ENCODE measurements around the gene TBC1D22A.

The TBC1D22A gene

DNA sequence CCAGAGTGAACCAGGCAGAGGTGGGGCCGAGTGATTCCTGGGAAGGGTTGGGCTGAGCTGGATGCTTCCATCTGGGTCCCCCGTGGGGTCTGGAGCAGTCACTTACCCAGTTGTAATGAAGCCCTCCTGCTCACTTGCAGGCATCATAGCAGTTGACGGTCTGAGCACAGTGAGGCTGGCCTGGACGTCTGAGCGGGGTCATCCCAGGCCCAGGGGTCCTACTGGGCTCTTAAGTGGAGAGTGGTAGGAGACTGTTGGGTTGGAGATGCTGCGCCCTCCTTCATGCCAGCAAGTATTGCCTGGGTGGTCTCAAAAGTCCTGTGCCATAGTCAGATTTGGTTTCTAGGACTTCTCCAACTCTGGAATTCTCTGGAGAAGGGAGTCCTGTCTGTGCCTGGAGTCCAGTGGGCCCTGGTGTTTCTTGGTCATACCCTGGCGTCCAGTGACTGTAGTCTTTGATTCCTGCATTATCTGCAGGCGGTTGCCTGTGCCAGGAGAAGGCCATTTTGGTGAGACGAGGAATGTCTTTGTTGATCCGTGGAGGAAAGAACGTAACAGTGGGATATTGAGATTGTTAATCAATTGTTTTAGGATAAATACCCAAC lies 82.3 kb downstream of the TBC1D22A start:
- DNase-seq: no peak

DNA sequence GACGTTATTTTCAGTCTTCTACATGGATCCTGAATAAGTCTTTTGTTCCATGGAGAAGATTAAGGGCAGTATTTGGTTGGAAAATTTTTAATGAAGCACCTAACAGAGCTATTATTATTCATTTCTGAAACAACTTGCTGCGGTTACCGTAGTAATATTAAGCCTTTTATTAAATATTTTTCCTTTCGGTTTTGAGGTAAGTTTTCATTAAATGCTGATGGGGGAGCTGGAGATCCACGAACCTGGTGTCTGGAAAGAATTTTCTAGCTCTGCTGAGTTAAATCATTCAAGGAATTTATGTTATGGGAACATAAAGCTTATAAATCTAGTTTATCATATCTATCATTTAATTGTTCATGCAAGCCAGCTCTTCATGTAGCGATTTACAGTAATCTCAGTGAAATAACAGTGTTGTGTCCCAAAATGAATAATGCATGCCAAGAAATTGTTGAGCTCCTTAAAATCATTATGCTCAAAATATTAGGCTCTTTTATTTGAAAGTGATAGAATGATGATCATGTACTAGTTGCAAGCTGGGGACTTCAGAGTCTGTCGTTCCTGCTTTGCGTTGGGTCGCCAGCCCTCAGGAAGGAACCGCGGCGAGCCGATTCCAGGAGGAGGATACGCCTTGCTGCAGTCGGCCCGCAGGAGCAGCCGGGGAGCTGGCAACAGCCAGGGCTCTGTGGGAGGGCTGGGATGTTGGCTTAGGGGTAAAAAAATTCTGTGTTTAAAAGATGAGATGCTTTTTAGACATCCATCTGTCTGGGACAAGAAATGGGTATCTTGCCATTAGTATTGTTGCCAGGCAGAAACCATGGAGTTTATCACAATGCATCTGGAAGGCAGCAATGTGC lies 83.1 kb downstream of the TBC1D22A start:
- no peak for DNase-seq

DNA sequence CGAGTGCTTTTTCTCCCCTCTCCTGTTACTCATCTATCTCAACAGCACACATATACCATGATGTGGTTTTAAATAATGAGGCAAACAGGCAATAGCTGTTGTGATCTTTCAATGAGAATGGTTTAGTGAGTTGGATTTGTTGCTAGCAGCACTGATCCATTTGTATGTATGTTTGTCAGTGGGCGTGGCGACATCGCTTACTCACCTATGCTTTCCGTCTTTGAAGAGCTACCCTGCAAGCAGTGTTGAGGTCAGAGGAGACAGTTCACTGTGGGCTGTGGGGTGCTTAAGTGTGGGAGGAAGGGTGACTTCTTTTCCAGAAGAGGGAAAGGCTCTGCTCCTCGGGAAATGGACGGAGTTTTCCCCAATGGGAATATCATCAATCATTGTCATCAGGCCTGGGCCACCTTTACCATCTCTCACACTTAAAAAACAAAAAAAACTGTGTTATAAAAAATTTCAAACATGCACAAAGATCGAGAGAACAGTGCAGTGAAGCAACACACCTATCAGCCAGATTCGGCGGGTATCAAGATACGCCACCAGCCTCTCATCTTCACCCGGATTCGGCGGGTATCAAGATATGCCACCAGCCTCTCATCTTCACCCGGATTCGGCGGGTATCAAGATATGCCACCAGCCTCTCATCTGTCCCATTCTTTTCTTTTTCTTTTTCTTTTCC lies 83.8 kb downstream of the TBC1D22A start:
- DNase-seq: no peak

DNA sequence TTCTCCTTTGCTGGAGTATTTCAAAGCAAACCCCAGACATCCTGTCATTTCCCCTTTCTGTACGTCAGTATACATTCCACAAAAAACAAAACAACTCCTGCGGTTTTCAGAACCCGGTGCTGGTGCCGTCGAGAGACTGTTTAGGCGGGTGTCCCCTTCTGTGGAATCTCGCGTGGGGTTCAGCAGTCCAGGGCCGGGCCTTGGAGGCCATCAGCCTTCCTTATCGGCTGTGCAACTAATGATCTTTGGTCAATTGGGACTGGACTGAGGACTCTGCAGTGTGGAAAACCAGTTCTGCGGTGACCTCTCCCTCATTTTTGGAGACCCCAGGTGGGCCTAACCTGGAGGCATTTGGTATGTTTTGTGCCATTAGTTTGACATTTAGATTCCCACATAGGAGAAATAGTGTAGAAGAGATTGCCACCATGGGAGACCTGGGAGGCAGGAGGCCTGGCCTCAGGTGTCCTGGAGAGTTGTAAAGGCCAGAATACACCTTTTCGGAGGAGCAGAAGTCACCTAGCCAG lies 84.4 kb downstream of the TBC1D22A start:
- no peak for DNase-seq

DNA sequence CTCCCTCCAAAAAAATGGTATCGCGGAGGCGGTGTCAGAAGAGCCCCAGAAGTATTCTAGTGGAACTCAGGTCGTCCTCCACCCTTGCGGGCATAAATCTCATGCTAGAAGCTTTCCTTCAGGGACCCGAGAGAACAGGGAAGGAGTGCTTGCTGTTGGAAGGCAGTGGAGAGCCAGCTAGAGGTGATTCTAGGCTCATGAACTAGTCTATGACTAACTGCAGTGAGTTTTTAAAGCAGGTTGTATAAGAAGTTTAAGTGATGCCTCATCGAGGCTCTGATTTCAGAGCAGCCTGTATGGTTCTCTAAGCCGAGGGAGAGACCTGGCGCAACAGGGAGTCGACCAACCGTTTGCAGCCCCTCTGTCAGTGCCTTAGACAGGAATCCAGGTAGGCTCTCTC lies 85.7 kb downstream of the TBC1D22A start:
- DNase-seq: no peak

DNA sequence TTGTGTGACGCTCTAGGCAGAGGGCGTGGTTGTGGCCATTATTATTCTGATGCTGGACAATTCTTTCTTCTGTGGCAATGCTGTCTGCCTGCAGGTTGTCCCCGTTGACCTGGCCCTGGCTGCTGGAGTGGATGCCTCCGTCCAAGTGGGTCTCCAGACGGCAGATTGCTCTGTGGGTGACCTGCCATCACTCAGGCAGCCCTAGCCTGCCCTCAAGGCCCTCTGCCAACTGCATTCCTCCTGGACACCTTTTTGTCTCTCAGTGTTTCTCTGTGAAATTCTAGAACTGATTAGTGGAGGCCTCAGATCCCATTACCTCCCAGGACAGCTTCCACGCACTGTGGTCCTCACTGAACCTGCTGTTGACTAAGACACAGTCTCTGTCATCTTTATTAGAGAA lies 86.7 kb downstream of the TBC1D22A start:
- DNase-seq: no peak

DNA sequence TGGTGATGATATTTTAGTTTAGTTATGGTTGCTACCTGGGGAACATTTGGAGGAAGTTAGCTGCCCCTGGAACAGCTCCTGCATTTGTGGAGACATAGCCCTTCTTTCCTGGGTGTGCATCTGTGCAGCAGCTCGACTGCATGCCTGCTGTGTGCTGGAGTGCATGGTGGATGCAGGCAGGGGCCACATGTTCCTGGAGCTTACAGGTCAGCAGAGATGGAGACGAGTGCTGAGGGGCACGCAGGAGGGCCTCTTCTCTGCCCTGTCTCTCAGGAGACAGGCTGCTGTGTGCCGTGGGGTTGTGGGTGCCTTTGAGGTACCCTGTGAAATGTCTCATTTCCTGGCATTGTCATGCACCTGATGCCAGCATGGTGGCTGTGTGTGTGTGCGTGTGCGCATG lies 87.5 kb downstream of the TBC1D22A start:
- no peak for DNase-seq

DNA sequence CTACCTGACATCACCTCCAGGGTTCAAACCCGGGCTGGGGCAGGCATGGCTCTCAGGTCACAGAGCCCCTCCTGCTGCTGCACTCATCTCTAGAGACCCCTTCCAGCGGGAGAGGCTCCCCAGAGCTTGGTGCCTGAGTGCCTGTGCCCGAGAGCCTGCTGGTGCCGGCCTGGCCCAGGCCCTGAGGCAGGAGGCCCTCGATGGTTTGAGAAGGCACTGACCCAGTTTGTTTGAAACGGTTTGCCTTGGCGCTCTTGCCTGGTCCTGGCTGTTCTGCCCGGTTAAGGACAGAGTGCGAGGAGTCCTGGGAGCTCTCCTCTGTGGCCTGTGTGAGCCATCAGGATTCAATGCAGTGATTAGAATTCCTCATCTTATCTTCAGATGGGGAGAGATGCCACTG lies 88.9 kb downstream of the TBC1D22A start:
- DNase-seq: no peak

DNA sequence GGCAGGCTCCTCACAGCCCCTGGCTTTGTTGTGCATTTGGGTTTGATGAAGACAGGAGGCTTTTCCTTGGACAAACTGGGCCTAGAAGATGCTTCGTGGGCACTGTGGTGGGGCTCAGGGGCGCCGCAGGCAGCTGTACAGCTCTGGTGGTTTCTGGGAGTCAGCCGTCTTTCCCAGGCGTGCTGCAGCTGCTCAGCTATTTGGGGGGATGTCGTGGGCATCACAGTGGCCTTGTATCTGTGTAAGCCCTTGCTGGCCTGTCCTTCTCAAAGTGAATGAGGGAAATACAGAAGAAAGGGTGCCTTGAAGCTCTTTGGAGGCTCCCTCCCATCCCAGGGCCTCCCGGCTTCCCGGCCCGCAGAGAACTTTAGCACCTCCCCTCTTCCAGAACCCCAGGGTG lies 89.5 kb downstream of the TBC1D22A start:
- DNase-seq: no peak

DNA sequence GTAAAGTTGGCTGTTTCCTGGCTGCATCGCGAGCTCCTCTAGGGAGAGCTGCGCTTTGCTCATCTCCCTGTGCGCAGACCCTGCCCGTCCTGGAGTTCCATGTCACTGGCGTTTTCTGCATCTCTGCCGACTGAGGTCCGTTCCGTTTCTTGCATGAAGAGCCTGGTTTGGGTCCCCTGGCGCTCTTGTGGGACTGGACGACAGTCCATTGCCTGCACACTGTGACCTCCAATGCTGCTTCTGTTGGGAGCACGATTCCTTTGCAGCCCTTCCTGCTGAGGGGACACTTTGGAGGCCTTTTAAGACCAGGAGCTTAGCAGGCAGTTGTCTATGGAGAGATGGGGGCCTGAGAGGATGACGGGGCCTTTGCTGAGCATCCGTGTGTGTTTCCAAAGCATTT lies 90.3 kb downstream of the TBC1D22A start:
- DNase-seq: no peak

DNA sequence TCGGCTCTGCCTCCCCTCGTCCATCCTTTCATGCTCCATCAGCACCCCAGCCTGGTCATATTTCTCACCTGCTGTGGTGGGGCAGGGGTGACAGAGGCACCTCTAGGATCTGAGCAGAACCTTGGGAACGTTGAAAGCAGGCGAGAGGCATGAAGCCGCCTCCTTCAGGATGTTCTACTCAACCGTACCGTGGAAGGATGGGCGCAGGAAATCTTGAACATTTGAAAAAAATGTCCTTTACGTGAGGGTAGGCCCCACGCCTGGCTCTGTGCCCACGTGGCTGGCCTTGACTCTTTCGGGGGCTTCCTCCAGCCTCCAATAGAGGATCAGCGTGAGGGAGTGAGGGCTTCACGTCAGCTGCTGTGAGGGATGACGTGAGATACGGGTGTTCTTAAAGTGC lies 90.7 kb downstream of the TBC1D22A start:
- no peak for DNase-seq

DNA sequence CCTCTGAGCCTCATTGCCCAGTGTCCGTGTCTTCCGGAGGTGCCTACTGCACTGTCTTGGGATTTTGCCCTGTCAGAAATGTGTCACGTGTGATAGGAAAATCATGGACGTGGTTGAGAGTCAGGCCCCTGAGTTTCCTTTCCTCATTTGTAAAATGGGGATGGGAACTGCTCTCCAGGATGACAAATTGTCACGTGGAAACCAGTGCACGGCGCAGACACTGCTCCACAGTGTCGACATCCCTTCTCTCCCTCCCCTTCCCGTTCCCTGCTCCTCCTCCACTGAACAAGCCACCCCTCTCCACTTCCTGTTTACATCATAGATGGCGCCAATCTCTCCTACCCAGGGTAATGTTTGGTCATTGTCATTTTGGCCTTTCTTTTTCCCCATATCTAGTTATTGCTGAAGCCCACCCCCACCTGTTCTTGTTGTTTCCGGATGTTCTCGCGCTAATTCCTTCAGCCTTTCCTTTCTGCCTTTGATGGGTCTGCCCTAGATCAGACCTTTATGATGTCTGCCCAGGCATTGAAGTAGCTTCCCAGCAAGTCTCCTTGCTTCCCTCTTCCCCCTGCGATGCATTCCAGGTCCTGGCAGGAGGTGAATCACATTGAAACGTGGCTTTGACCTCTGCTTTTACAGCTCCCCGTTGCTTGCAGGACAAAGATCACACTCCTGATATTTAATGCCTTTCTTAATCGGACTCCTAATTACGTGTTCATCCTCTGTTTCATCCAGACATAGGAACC lies 91.8 kb downstream of the TBC1D22A start:
- no peak for DNase-seq

DNA sequence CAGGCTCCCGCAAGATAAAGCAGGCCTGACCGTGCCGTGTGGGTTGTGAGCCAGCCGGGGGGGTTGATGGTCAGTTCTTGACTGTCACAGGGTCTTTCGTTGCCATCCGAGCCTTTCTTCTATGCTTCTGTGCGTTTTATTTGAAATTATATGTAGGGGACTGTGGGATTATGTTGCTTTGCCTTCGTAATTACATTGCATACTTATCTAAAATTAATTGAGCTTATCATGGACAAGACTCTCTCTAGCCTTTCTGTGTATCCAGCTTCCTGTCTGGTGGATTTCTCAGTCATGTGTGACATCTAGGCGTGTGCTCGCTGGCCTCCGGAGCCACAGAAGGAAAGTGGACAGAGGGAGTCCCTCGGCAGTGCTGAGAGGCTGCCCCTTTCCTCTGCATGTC lies 93.2 kb downstream of the TBC1D22A start:
- DNase-seq: no peak

DNA sequence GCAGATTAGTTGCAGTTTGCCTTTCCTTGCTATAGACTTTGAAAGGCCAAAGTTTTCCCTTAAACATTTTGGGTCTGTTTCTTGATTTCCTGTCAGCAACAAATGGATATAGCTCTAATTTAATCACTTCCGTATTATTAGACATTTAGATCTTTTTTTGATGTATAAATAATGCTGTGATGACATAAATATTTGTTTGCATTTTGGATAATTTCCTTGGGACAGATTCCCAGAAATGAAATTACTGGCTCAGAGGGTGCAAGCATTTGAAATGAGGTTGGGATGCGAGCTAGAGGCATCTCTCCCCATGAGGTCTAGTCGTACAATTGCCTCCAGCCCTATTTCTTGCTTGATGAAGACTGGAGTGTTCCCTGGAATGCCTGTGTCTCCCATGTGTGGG lies 94.2 kb downstream of the TBC1D22A start:
- DNase-seq: no peak

DNA sequence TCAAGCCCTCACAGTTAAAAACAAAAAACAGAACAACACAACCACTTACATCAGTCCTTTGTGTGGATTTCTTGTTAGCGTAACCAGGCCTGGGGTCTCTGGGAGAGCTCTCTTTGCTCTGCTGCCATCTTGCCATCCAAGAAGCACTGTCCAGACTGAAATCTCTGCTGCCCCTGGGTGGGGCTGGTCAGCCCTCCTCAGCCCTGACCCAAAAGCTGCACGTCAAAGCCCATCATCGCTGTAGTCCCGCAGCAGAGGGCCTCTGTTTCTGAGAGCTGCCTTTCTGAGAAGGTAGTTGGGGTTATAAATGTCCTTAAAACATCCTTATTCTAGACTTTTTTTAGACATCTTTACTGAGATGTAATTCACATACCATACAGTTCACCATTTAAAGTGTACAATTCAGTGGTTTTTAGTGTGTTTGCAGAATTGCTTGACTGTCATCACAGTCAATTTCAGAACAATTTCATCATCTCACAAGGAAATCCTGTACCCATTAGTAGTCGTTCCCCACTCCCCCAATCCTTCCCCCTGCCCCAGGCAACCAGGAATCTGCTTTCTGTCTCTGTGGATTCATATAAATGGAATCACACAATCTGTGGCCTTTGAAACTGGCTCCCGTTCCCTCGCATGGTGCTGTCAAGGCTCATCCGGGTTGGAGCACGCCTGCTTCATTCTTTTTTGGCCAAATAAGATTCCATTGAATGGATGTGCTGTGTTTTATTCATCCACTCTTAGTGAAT lies 94.9 kb downstream of the TBC1D22A start:
- no peak for DNase-seq

DNA sequence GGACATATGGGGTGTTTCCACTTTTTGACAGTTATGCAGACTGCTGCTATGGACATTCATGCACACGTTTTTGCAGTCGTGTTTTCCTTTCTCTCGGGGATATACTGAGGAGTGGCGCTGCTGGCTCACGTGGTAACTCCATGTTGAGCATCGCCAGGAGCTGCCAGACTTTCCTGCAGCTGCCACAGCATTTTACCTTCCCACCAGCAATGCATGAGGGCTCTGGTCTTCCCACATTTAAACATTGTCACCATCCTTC lies 95.4 kb downstream of the TBC1D22A start:
- DNase-seq: no peak

DNA sequence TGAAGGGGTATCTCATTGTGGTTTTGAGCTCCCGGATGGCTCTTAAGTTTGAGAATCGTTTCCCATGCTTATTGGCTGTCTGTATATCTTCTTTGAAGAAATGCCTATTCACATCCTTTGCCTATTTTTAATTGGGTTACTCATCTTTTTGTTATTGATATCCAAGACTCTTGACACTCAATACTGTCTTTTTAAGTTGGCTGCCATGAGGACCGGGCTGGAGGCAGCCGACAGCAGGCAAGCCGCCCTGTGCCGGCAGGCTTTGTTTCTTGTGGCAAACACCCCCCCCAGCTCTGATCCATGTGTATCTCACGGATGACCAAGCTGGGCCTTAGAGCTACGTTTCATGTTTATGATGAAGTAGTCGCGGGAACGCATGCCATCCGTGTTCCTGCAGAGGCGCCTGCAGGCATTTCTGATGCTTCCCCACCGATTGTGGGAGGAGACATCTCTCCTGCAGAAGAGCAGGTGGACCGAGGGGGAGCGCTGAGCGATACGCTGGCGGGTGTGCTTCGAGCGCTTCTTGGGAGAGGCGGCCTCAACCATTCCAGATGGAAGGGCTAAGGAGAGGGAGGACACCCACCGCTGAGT lies 95.8 kb downstream of the TBC1D22A start:
- DNase-seq: no peak

DNA sequence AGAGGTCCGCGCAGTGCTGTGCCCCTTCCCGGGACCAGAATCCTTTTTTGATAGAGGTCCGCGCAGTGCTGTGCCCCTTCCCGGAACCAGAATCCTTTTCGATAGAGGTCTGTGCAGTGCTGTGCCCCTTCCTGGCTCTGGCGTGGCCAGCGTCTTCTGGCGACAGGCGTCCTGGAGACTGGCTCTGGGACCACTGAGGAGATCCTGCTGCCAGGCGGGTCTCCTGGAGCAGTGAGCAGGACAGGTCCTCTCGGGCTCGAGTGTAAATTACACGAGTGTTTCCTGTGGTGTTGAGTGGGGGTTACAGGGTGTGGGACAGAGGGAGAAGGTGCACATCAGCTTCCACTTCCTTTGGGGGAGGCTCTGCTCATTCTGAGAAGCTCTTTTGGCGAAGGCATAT lies 98.1 kb downstream of the TBC1D22A start:
- no peak for DNase-seq

DNA sequence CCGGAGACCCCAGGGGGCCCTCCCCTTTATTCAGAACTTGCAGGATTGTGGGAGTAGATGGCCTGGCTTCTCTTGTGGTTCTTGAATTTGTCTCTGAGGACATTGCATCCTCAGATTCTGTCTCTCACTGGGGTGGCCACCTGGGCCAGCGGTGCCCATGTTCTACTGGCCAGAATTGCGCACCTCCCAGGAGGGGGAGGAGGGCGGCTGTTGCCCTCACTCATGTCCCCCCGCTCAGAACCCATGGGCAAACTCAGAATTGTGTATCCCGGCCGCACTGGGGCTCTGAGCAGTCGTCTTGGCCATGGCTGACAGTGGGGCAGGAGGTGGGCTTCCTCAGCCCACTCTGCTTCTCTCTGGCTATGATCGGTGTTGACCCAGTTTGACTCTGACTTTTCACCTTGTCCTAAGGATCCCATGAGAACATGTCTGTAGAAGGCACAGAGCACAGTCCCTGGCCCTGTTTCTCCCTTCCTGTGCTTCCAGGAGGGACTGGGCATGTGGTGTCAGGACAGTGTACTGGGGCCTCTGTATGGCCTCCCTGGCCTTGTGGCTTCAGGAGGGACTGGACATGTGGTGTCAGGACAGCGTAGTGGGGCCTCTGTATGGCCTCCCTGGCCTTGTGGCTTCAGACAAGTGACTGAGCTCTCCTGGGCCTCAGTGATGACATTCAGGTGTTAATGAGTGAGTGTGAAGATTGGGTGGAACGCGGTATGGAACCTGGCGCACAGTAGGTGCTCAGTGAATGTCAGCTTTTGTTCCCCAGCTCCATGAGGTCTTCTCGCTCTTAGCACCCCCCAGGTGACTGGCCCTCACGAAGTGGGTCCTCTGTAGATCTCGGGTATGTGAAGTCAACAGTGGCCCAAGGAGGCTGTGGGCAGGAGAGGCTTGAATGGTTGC lies 99.3 kb downstream of the TBC1D22A start:
- no peak for DNase-seq

DNA sequence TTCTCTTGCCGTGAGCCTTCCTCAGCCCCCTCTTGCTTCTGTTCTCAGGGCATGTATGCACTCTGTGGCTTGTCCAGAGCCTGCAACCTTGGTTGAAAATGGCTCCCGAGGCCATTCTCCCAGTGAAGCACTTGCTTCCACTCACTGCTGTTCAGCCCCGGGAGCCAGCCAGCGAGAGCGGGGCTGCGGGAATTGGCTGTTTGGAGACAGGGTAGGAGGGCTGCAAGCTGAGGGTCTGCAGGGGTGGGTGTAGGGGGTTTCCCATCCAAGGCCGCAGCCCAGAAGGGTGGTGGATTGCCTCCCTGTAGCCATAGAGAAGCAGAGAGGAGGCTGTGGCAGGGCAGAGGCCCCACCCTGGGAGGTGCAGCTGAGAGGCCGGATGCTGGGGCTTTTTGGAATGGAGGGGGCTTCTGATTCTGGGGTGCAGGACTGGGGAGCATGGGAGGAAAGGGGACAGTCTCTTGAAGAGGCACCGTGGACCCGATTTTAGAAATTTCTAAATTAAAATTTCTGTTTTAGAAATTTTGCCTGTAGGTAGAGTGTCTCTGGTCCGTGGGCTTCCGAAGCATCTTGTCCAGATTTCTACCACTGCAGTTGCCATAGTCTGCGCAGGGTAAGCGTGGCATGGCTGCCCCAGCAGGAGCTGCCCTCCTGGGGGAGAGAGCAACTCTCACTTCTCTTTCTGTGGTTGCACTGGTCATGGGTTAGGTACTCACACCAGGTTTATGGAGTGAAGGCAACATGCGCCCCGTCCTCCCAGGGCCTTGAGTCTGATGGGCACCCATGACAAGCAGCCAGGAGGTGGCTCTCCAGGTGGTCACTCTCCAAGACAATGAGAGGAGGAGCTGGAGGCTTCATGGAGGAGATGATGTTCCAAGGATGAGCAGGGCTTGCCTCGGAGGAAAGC lies 100.2 kb downstream of the TBC1D22A start:
- DNase-seq: no peak

Data from NCI-H2081 (cell line).